LNCAP (cell line): ENCODE data around the gene CLDN7.
A peak's percentile ranks its signal among the peaks of the same experiment; 100 is the strongest.

ENCODE experiments used
- TF ChIP-seq, protein P1 (sequence below): fragments of 450-650 bp; IDR thresholded peaks from 2 replicates; pipeline ENCODE4 v1.5.1; 2017; ENCODE audit warnings: mild to moderate bottlenecking

The CLDN7 gene

DNA sequence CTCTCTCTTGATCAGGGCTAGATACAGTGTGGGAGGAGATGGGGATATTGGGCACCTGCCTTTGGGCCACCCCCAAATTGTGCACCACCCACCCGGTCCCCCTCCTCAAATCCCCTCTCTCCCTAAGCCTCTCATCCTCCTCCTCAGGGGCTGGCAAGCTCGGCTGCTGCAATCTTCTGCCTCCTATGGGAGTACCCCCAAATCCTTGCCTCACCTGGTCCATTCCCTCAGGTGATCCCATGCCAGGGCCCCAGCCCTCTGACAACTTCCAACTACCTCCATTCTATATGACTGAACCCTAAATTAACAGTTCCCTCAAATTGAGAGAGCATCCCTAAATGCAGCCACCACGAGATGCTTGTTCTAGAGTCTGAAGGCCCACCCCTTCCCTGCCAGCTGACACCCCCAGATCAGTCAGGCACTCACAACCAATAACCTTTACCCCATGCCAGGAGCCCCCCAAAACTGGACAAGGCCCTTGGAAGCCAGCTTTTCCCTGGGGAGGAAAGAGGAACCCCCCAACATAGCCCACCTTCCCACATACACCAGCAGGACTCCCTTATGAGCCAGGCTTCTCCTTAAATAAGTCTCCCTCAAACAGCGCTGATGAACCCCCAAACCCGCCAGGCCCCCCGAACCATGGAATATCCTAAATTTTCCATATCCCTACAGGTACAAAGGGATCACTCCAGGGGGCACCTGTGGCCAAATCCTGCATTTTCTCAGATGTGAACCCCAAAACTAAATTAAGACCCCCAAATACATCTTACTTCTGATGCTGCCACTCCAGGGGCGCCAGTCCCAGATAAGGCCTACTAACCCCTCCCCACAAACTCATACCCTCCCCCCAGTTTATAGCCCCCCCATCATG is 45.8 kb downstream of the CLDN7 start:
- TF ChIP-seq, protein P1, sequence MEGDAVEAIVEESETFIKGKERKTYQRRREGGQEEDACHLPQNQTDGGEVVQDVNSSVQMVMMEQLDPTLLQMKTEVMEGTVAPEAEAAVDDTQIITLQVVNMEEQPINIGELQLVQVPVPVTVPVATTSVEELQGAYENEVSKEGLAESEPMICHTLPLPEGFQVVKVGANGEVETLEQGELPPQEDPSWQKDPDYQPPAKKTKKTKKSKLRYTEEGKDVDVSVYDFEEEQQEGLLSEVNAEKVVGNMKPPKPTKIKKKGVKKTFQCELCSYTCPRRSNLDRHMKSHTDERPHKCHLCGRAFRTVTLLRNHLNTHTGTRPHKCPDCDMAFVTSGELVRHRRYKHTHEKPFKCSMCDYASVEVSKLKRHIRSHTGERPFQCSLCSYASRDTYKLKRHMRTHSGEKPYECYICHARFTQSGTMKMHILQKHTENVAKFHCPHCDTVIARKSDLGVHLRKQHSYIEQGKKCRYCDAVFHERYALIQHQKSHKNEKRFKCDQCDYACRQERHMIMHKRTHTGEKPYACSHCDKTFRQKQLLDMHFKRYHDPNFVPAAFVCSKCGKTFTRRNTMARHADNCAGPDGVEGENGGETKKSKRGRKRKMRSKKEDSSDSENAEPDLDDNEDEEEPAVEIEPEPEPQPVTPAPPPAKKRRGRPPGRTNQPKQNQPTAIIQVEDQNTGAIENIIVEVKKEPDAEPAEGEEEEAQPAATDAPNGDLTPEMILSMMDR = no peak

DNA sequence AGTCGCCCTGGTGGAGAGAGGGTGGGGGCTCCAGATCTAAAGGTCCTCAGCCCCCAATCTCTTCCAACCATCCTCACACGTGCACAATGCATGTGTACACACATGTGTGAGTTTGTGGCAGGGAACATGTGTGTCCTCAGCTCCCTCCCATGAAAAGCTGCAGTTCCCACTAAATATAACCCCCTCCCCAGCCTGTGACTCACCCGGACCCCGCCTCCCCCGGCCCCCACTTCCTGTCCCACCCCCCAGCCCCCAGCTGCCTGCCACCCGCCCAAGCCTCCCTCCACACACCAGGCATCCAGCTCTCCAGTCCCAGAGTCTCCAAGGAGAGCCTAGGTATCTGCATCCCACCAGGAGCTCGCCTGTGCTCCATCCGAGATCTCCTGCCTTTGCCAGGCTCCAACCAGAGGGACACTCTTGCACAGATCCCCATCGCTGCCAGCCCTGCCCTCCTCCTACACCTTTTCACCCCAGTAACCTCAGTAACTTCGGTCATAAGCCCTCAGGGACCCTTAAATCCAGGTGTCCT is 46.6 kb downstream of the CLDN7 start:
- TF ChIP-seq, protein P1 = no peak

DNA sequence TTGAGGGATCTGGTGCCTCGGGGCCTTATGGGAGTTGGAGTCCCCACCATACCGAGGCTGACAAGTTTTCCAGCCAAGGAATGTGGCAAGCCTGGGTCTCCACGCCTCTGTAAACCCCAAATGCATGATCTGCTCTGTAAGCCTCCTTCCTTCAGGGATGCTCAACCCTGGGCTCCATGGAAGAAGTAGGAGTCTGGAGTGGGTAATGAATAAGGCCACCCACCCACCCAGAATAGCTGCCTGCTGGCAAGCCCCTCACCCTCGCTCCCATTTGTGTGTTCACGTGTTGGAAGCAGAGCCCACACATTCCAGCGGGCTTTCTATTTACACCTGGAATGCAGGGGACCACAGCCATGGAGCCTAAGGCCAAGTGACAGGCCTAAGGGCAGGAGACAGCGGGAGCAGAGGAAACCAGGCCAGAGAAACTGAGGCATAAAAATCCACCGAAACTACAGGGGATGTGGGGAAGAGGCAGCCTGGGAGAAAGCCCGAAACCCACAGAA is 47.1 kb downstream of the CLDN7 start:
- TF ChIP-seq, protein P1 = no peak

DNA sequence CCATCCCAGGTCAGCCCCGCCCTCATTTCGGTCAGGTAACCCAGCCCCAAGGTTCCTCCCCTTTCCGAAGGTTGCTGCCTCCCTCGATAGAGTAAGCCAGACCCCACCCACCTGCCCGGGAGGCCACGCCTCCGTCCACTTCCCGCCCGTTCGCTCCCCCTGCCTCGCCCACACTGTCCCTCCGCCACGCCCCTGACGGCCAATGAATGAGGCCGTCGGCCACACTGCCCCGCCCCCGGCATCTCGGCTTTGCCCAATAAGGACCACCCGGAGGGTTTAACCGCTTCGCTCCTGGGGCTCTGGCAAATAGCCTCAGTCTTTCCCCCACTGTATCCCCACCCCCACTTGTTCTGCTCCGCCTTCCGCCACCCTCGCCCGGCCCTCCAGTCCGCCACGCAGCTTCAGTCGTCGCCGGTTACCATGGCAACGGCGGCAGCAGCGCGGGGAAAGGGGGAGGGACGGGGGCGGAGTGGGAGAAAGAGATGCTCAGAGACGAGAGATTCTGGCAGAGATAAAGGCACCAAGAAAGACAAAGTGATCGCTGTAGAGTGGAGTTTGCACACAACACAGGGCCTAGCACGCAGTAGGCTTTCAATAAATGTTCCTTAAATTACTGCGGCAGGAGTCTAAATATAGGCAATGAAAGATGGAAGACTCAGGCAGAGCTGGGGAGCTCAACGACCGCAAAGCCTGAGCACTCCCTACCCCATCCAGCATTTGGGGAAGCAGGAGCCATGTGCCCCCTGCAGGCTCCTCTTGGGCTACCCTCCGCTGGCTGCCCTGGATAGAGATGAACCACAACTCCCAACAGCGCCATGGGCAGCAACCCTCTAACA is 47.8 kb downstream of the CLDN7 start:
- TF ChIP-seq, protein P1 = peak; percentile 42; the same call in 1 of the 2 replicates

DNA sequence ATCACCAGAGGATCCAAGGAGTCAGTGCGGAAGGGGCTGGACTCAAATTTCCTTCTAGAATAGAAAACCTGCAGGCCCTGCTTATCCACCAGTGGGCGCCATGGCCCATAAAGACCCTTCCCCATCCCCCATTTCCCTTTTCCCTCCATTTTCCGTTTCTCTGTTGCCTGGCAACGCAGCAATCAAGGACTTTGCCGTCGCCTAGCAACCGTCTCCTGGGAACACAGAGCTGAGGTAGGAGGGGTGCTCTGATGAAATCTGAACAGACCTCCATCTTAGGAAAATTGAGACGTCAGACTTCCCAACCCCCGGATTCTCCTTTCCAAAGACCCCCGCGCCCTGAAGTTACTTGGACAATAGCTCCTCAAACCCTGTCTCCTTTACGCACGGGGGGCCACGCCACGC is 48.4 kb downstream of the CLDN7 start:
- TF ChIP-seq, protein P1 = peak; percentile 37; the same call in 1 of the 2 replicates

DNA sequence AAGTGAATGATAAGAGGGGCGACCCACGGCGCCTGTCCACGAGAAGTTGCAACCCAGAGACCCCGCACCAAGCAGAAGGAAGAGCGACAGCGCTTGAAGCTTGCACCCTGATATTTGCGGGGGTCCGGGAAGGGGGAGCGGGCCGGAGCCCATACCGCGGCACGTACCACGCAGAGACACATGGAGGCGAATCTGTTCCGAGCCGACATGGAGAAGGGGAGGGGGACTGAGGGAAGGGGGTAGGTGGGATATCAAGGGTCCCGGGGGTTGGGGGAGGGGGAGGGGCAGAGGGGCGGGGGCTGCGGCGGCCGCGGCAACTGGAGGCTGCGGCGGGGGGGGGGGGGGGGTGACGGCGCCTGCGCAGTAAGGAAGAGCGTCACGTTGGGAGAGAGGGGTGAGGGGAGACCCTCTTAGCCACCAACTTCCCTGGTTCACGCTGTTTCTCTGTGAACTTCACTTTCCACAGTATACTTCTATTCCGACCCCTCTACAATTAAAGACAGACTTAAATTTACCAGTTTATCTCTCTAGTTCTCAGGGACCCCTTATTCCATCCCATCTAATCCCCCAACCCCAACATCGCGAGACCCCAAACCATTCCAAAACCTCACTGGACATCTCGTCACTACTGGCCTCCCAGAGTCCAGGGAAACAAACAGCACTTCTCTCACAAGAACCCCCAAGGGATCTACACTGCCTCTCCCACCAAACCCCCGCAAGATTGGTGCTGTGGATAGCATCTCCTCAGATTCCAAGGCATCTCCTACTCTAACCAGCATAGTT is 50.6 kb downstream of the CLDN7 start:
- TF ChIP-seq, protein P1 = no peak
